ENCODE data around the gene SC5D.

Gene SC5D

GRCh38 chr11:121292495-121293287 is at the start of gene SC5D:
SC5D (plus strand) TSS chr11:121292771; CDS start chr11:121303376, 10,605 bp downstream.
- DNase-seq, result peak; percentile 89 to 97

- DNase-seq, result no peak
Observed at GRCh38 chr11:121244884-121245283, 47.7 kb upstream of the SC5D start.

- DNase-seq, result no peak
Observed at GRCh38 chr11:121246021-121246768, 46.4 kb upstream of the SC5D start.

- no peak for DNase-seq
Observed at GRCh38 chr11:121246769-121247035, 45.9 kb upstream of the SC5D start.

- DNase-seq, result no peak
Observed at GRCh38 chr11:121248496-121248895, 44.1 kb upstream of the SC5D start.

- DNase-seq, result peak in 1 of 2 experiments; percentile 55
Observed at GRCh38 chr11:121249039-121249663, 43.4 kb upstream of the SC5D start.

GRCh38 chr11:121250843-121251242 is 41.7 kb upstream of the SC5D start:
- DNase-seq, result no peak

- DNase-seq, result no peak
Observed at GRCh38 chr11:121253951-121254350, 38.6 kb upstream of the SC5D start.

- no peak for DNase-seq
Observed at GRCh38 chr11:121254756-121255155, 37.8 kb upstream of the SC5D start.

GRCh38 chr11:121255473-121256125 is 37.0 kb upstream of the SC5D start:
- DNase-seq, result no peak

- no peak for DNase-seq
Observed at GRCh38 chr11:121257289-121257688, 35.3 kb upstream of the SC5D start.

GRCh38 chr11:121257976-121258375 is 34.6 kb upstream of the SC5D start:
- DNase-seq, result no peak

GRCh38 chr11:121265586-121265985 is 27.0 kb upstream of the SC5D start:
- peak; percentile 61 to 85 for DNase-seq

GRCh38 chr11:121268581-121268980 is 24.0 kb upstream of the SC5D start:
- no peak for DNase-seq

- no peak for DNase-seq
Observed at GRCh38 chr11:121270001-121270678, 22.4 kb upstream of the SC5D start.

GRCh38 chr11:121274332-121274991 is 18.1 kb upstream of the SC5D start:
- no peak for DNase-seq

- DNase-seq, result no peak
Observed at GRCh38 chr11:121281698-121282097, 10.9 kb upstream of the SC5D start.

GRCh38 chr11:121282386-121282785 is 10.2 kb upstream of the SC5D start:
- peak in 1 of 2 experiments; percentile 49 for DNase-seq

- DNase-seq, result no peak
Observed at GRCh38 chr11:121282886-121283502, 9.6 kb upstream of the SC5D start.

- DNase-seq, result no peak
Observed at GRCh38 chr11:121291319-121291718, 1.3 kb upstream of the SC5D start.

- DNase-seq, result no peak
Observed at GRCh38 chr11:121291896-121292494, 576 bp upstream of the SC5D start.

GRCh38 chr11:121293288-121293594 is 670 bp downstream of the SC5D start:
- DNase-seq, result no peak
